Testis (tissue), 2 donors: ENCODE results near the gene DNAJC4.

Source experiments
- CTCF ChIP-seq, 3 experiments: fragments of 450-650 bp in 2 of 3; fragments of 200-600 bp in 1 of 3; sonication (generic) in 1 of 3; IDR thresholded peaks; one replicate each; pipeline ENCODE4 v1.5.1; 2016 to 2019; ENCODE audit warnings: antibody characterized with exemption in 3 of 3, mild to moderate bottlenecking in 2 of 3, moderate library complexity in 1 of 3
- POLR2A ChIP-seq: fragments of 450-650 bp; IDR thresholded peaks from one replicate; pipeline ENCODE4 v1.6.1; 2017; ENCODE audit warnings: antibody characterized with exemption, mild to moderate bottlenecking, moderate library complexity

- no peak for TF ChIP-seq POLR2A
- no peak for TF ChIP-seq CTCF (IDR thresholded peaks at IDR 0.05)
Observed at GRCh38 chr11:64254326-64254725, 24.0 kb downstream of the DNAJC4 start.
